K562 (cell line): ENCODE results near the gene SH3BGR.

Source experiments
- CBX1 ChIP-seq: sonication (generic); IDR thresholded peaks from 2 replicates; pipeline ENCODE4 v1.6.1; 2016; ENCODE audit warnings: antibody characterized with exemption, low read depth, mild to moderate bottlenecking
- CC2D1A ChIP-seq: fragments of 450-650 bp; IDR thresholded peaks from 2 replicates; pipeline ENCODE4 v1.6.1; 2017; ENCODE audit warnings: mild to moderate bottlenecking
- GABPB1 ChIP-seq: sonication (generic); formaldehyde crosslinking; IDR thresholded peaks from 2 replicates; pipeline ENCODE4 v1.8.0; 2022; ENCODE audit warnings: mild to moderate bottlenecking, missing genetic modification reagents
- NR2F6 ChIP-seq: fragments of 450-650 bp; formaldehyde crosslinking; IDR thresholded peaks from 2 replicates; pipeline ENCODE4 v1.4.0; 2020; ENCODE audit warnings: mild to moderate bottlenecking
- NUFIP1 ChIP-seq: fragments of 450-650 bp; IDR thresholded peaks from 2 replicates; pipeline ENCODE4 v1.6.1; 2018; ENCODE audit not compliant: partially characterized antibody
- POLR2A ChIP-seq: fragments of 450-650 bp; conservative IDR thresholded peaks from 2 replicates; pipeline ENCODE4 v1.6.1; 2016
- POLR3G ChIP-seq: IDR thresholded peaks from 2 replicates; pipeline ENCODE4 v1.6.1; 2011; ENCODE audit not compliant: insufficient read length, insufficient replicate concordance; ENCODE audit errors: extremely low read depth
- RBM17 ChIP-seq: fragments of 200-400 bp; formaldehyde crosslinking; IDR thresholded peaks from 2 replicates; pipeline ENCODE4 v1.6.1; 2017; ENCODE audit warnings: low read depth, mild to moderate bottlenecking, low read length, borderline replicate concordance
- SP1 ChIP-seq: sonication (generic); formaldehyde crosslinking; IDR thresholded peaks from 2 replicates; pipeline ENCODE4 v1.8.1; 2022; ENCODE audit warnings: mild to moderate bottlenecking, missing genetic modification reagents
- SRSF1 ChIP-seq: fragments of 200-400 bp; formaldehyde crosslinking; IDR thresholded peaks from 2 replicates; pipeline ENCODE4 v1.6.1; 2017; ENCODE audit warnings: mild to moderate bottlenecking, low read depth, low read length, moderate library complexity
- TCF7L2 ChIP-seq: fragments of 150-350 bp; IDR thresholded peaks from 2 replicates; pipeline ENCODE4 v1.6.1; 2016; ENCODE audit warnings: low read depth, mild to moderate bottlenecking, low read length, moderate library complexity
- TF ChIP-seq, protein P1 (sequence below): sonication (generic); formaldehyde crosslinking; IDR thresholded peaks from 2 replicates; pipeline ENCODE4 v1.8.0; 2022; ENCODE audit warnings: mild to moderate bottlenecking, missing genetic modification reagents
- TF ChIP-seq, protein P2 (sequence below), 3 experiments: IDR thresholded peaks in 2 of 3; conservative IDR thresholded peaks in 1 of 3; 2 replicates each; pipeline ENCODE4 v1.5.1; 2011 to 2012; ENCODE audit warnings: low read length in 3 of 3, mild to moderate bottlenecking in 3 of 3, control low read depth in 2 of 3, improper control_type of control experiment in 1 of 3, inconsistent platforms in 1 of 3, low read depth in 1 of 3, mixed read lengths in 1 of 3, moderate library complexity in 1 of 3; ENCODE audit not compliant: insufficient read depth in 2 of 3
- TF ChIP-seq, protein P3 (sequence below), 2 experiments: fragments of 450-650 bp; IDR thresholded peaks; 2 replicates each; pipeline ENCODE4 v1.6.1; 2016; ENCODE audit warnings: mild to moderate bottlenecking in 2 of 2, borderline replicate concordance in 1 of 2, low read depth in 1 of 2, moderate library complexity in 1 of 2

DNA sequence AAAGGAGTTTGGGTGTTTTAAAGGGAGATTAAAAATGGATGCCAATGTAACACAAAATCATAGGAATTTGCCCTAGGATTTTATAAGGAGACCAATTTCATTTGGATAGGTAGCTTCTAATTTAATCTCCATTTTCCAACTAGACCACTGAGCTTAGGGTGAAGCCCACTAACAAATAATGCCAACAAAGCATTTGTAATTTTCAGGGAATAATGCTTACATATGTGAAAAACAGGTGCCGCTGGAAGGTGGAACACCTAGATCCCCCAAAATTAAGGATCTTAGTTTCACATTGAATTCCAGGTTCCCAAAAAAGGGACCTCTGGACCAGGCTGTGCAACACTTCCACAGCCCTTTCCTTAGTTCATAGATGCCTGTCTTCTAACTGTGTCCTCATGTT lies 94.8 kb downstream of the SH3BGR start:
- TF ChIP-seq, protein P1, sequence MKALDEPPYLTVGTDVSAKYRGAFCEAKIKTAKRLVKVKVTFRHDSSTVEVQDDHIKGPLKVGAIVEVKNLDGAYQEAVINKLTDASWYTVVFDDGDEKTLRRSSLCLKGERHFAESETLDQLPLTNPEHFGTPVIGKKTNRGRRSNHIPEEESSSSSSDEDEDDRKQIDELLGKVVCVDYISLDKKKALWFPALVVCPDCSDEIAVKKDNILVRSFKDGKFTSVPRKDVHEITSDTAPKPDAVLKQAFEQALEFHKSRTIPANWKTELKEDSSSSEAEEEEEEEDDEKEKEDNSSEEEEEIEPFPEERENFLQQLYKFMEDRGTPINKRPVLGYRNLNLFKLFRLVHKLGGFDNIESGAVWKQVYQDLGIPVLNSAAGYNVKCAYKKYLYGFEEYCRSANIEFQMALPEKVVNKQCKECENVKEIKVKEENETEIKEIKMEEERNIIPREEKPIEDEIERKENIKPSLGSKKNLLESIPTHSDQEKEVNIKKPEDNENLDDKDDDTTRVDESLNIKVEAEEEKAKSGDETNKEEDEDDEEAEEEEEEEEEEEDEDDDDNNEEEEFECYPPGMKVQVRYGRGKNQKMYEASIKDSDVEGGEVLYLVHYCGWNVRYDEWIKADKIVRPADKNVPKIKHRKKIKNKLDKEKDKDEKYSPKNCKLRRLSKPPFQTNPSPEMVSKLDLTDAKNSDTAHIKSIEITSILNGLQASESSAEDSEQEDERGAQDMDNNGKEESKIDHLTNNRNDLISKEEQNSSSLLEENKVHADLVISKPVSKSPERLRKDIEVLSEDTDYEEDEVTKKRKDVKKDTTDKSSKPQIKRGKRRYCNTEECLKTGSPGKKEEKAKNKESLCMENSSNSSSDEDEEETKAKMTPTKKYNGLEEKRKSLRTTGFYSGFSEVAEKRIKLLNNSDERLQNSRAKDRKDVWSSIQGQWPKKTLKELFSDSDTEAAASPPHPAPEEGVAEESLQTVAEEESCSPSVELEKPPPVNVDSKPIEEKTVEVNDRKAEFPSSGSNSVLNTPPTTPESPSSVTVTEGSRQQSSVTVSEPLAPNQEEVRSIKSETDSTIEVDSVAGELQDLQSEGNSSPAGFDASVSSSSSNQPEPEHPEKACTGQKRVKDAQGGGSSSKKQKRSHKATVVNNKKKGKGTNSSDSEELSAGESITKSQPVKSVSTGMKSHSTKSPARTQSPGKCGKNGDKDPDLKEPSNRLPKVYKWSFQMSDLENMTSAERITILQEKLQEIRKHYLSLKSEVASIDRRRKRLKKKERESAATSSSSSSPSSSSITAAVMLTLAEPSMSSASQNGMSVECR (CRISPR knock-in tag): no peak
- TF ChIP-seq, protein P2, sequence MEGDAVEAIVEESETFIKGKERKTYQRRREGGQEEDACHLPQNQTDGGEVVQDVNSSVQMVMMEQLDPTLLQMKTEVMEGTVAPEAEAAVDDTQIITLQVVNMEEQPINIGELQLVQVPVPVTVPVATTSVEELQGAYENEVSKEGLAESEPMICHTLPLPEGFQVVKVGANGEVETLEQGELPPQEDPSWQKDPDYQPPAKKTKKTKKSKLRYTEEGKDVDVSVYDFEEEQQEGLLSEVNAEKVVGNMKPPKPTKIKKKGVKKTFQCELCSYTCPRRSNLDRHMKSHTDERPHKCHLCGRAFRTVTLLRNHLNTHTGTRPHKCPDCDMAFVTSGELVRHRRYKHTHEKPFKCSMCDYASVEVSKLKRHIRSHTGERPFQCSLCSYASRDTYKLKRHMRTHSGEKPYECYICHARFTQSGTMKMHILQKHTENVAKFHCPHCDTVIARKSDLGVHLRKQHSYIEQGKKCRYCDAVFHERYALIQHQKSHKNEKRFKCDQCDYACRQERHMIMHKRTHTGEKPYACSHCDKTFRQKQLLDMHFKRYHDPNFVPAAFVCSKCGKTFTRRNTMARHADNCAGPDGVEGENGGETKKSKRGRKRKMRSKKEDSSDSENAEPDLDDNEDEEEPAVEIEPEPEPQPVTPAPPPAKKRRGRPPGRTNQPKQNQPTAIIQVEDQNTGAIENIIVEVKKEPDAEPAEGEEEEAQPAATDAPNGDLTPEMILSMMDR (IDR thresholded peaks at IDR 0.05 in 2 of 3, conservative IDR thresholded peaks at IDR 0.05 in 1 of 3; ENCODE audit: insufficient read depth in 2 of 3, low read depth in 1 of 3, low read length in 3 of 3): no peak
- TF ChIP-seq NUFIP1 (no peak), CBX1 (no peak), POLR3G (no peak), SRSF1 (no peak), CC2D1A (no peak), RBM17 (no peak), GABPB1 (CRISPR knock-in tag) (no peak), TCF7L2 (no peak), SP1 (CRISPR knock-in tag) (no peak), NR2F6 (CRISPR knock-in tag) (no peak), POLR2A (no peak)
- TF ChIP-seq, protein P3, sequence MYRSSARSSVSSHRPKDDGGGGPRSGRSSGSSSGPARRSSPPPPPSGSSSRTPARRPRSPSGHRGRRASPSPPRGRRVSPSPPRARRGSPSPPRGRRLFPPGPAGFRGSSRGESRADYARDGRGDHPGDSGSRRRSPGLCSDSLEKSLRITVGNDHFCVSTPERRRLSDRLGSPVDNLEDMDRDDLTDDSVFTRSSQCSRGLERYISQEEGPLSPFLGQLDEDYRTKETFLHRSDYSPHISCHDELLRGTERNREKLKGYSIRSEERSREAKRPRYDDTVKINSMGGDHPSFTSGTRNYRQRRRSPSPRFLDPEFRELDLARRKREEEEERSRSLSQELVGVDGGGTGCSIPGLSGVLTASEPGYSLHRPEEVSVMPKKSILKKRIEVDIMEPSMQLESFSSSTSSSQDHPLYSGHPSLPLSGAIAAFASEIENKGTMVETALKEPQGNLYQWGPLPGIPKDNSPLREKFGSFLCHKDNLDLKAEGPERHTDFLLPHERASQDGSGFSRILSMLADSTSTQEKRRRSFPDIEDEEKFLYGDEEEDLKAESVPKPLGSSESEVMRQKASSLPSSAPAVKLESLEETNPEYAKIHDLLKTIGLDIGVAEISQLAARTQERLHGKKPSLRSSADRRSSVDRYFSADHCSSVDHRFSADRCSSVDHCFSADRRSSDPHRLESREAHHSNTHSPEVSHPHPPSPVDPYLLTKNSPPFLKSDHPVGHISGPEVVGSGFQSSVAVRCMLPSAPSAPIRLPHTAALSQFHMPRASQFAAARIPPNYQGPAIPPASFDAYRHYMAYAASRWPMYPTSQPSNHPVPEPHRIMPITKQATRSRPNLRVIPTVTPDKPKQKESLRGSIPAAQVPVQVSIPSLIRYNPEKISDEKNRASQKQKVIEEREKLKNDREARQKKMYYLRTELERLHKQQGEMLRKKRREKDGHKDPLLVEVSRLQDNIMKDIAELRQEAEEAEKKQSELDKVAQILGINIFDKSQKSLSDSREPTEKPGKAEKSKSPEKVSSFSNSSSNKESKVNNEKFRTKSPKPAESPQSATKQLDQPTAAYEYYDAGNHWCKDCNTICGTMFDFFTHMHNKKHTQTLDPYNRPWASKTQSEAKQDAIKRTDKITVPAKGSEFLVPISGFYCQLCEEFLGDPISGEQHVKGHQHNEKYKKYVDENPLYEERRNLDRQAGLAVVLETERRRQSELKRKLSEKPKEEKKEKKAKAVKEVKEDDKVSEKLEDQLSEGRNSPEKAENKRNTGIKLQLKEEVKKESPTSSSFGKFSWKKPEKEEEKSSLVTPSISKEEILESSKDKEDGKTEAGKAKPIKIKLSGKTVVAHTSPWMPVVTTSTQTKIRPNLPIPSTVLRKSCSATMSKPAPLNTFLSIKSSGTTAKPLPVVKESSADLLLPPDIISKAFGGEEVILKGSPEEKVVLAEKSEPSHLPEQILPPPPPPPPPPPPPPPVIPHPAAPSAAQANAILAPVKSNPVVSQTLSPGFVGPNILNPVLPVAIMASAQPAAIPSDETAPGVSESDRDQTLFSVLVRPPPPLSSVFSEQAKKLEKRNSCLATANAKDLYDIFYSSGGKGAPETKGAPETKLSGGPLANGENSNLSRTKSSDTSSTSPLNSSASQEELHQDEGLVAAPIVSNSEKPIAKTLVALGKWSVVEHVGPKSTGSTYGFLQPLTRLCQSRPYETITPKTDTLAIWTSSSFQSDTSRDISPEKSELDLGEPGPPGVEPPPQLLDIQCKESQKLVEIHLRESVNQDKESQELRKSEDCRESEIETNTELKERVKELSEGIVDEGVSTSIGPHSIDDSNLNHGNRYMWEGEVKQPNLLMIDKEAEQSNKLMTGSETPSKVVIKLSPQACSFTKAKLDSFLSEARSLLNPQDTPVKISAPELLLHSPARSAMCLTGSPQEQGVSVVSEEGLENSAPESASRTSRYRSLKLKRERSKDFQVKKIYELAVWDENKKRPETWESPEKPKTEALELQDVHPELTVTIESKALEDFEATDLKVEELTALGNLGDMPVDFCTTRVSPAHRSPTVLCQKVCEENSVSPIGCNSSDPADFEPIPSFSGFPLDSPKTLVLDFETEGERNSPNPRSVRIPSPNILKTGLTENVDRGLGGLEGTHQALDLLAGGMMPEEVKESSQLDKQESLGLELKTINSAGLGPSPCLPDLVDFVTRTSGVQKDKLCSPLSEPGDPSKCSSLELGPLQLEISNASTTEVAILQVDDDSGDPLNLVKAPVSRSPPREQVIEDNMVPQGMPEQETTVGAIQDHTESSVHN (IDR thresholded peaks at IDR 0.05; ENCODE audit: borderline replicate concordance in 1 of 2, low read depth in 1 of 2): no peak
